DOHH2 (cell line): ENCODE results near the gene CCR8.

Experiments used
- CTCF ChIP-seq: fragments of 200-600 bp; sonication (generic); IDR thresholded peaks from one replicate; pipeline ENCODE4 v1.5.1; 2014; ENCODE audit warnings: antibody characterized with exemption, mild to moderate bottlenecking, low read depth, low read length; ENCODE audit not compliant: poor library complexity, severe bottlenecking
- EZH2phosphoT487 ChIP-seq: fragments of 200-600 bp; sonication (generic); IDR thresholded peaks from 2 replicates; pipeline ENCODE4 v1.6.1; 2017; ENCODE audit warnings: borderline replicate concordance, mild to moderate bottlenecking, antibody characterized with exemption, low read length, moderate library complexity, mixed read lengths

GRCh38 chr3:39361252-39361927 is 31.9 kb downstream of the CCR8 start:
- TF ChIP-seq CTCF (no peak), EZH2phosphoT487 (no peak)
